ENCODE data around the gene PARK7. TPM values are rescaled to one million over a fixed set of nuclear protein-coding genes. Genes with fewer than 3 reads are reported as not detected.

Gene PARK7
- total RNA-seq, 2 experiments from 2014 or later: 261 to 275 TPM

GRCh38 chr1:8009043-8010002 lies 47.8 kb downstream of the PARK7 start:
- ChIA-PET POLR2A (no interaction called here), CTCF (no interaction called here)
- Mint-ChIP-seq H3K9me3 (no peaks in the 10 kb centered on the region), H3K36me3 (ENCODE audit: low read depth) (no peaks in the 10 kb centered on the region), H3K27me3 (no peaks in the 10 kb centered on the region), H3K4me3 (no peak overlapping the region), H3K4me1 (no peaks in the 10 kb centered on the region), H3K27ac (no peak overlapping the region)
- DNase-seq: no peak

GRCh38 chr1:8010080-8010664 lies 48.7 kb downstream of the PARK7 start:
- no peaks in the 10 kb centered on the region for H3K27me3 Mint-ChIP-seq
- no peaks in the 10 kb centered on the region for H3K4me1 Mint-ChIP-seq
- no peak overlapping the region for H3K27ac Mint-ChIP-seq
- no peak overlapping the region for H3K4me3 Mint-ChIP-seq
- H3K36me3 Mint-ChIP-seq (ENCODE audit: low read depth): no peaks in the 10 kb centered on the region
- no peaks in the 10 kb centered on the region for H3K9me3 Mint-ChIP-seq
- DNase-seq: no peak
- CTCF ChIA-PET: interaction anchor here (0.5 kb wide), 1 partner anchor 716 kb away, joined by 3 read pairs; no protein-coding TSS in a partner anchor
- POLR2A ChIA-PET: no interaction called here

GRCh38 chr1:8011016-8011415 lies 49.5 kb downstream of the PARK7 start:
- POLR2A ChIA-PET: no interaction called here
- CTCF ChIA-PET: interaction anchor here (1.3 to 5.1 kb wide), 2 partner anchors 305 to 398 kb away, joined by 5 to 52 read pairs; no protein-coding TSS in a partner anchor
- no peaks in the 10 kb centered on the region for H3K36me3 Mint-ChIP-seq (ENCODE audit: low read depth)
- DNase-seq: no peak
- no peaks in the 10 kb centered on the region for H3K9me3 Mint-ChIP-seq
- H3K27me3 Mint-ChIP-seq: peaks cover 1% of the 10 kb centered on the region
- no peak overlapping the region for H3K27ac Mint-ChIP-seq
- no peak overlapping the region for H3K4me3 Mint-ChIP-seq
- no peaks in the 10 kb centered on the region for H3K4me1 Mint-ChIP-seq

- DNase-seq: no peak
- Mint-ChIP-seq H3K4me1 (no peaks in the 10 kb centered on the region), H3K9me3 (no peaks in the 10 kb centered on the region), H3K27ac (no peak overlapping the region), H3K27me3 (peaks cover 8% of the 10 kb centered on the region), H3K36me3 (ENCODE audit: low read depth) (no peaks in the 10 kb centered on the region), H3K4me3 (no peak overlapping the region)
- ChIA-PET POLR2A (no interaction called here), CTCF (interaction anchor here (1.3 to 5.1 kb wide), 3 partner anchors 29 to 397 kb away, joined by 5 to 52 read pairs (median 14); no protein-coding TSS in a partner anchor)
Observed at GRCh38 chr1:8011923-8012858, 50.7 kb downstream of the PARK7 start.

GRCh38 chr1:8012955-8013354 lies 51.4 kb downstream of the PARK7 start:
- no peak for DNase-seq
- peaks cover 9% of the 10 kb centered on the region for H3K27me3 Mint-ChIP-seq
- ChIA-PET CTCF (interaction anchor here (3.1 to 5.1 kb wide), 2 partner anchors 30 to 303 kb away, joined by 14 to 52 read pairs; no protein-coding TSS in a partner anchor), POLR2A (no interaction called here)
- H3K4me1 Mint-ChIP-seq: no peaks in the 10 kb centered on the region
- no peak overlapping the region for H3K4me3 Mint-ChIP-seq
- no peak overlapping the region for H3K27ac Mint-ChIP-seq
- no peaks in the 10 kb centered on the region for H3K9me3 Mint-ChIP-seq
- no peaks in the 10 kb centered on the region for H3K36me3 Mint-ChIP-seq (ENCODE audit: low read depth)

- CTCF ChIA-PET: interaction anchor here (0.9 to 5.1 kb wide), 4 partner anchors 30 to 337 kb away, joined by 3 to 61 read pairs (median 33); no protein-coding TSS in a partner anchor
- POLR2A ChIA-PET: no interaction called here
- H3K36me3 Mint-ChIP-seq (ENCODE audit: low read depth): no peaks in the 10 kb centered on the region
Observed at GRCh38 chr1:8013399-8013798, 51.9 kb downstream of the PARK7 start.

GRCh38 chr1:8013800-8014199 lies 52.3 kb downstream of the PARK7 start:
- POLR2A ChIA-PET: no interaction called here

More at GRCh38 chr1:8013399-8013798, 51.9 kb downstream of the PARK7 start:
- no peak overlapping the region for H3K27ac Mint-ChIP-seq
- DNase-seq: no peak
- H3K9me3 Mint-ChIP-seq: no peaks in the 10 kb centered on the region
- peaks cover 12% of the 10 kb centered on the region for H3K27me3 Mint-ChIP-seq
- H3K4me1 Mint-ChIP-seq: no peaks in the 10 kb centered on the region
- no peak overlapping the region for H3K4me3 Mint-ChIP-seq

GRCh38 chr1:8014381-8014988 lies 53.0 kb downstream of the PARK7 start:
- Mint-ChIP-seq H3K9me3 (no peaks in the 10 kb centered on the region), H3K36me3 (ENCODE audit: low read depth) (no peaks in the 10 kb centered on the region), H3K4me3 (no peak overlapping the region), H3K4me1 (no peaks in the 10 kb centered on the region), H3K27ac (no peak overlapping the region), H3K27me3 (peaks cover 16% of the 10 kb centered on the region)
- ChIA-PET POLR2A (interaction anchor here (1.9 kb wide), 1 partner anchor 301 kb away, joined by 6 read pairs; no protein-coding TSS in a partner anchor), CTCF (interaction anchor here (0.6 to 5.1 kb wide), 34 partner anchors 8 to 393 kb away, joined by 3 to 61 read pairs (median 4); no protein-coding TSS in a partner anchor)
- DNase-seq: no peak

More at GRCh38 chr1:8013800-8014199, 52.3 kb downstream of the PARK7 start:
- H3K9me3 Mint-ChIP-seq: no peaks in the 10 kb centered on the region
- no peak overlapping the region for H3K4me3 Mint-ChIP-seq
- H3K36me3 Mint-ChIP-seq (ENCODE audit: low read depth): no peaks in the 10 kb centered on the region
- H3K4me1 Mint-ChIP-seq: no peaks in the 10 kb centered on the region
- H3K27ac Mint-ChIP-seq: no peak overlapping the region
- CTCF ChIA-PET: interaction anchor here (0.9 to 5.1 kb wide), 6 partner anchors 31 to 357 kb away, joined by 3 to 61 read pairs (median 9); no protein-coding TSS in a partner anchor
- H3K27me3 Mint-ChIP-seq: peaks cover 14% of the 10 kb centered on the region
- no peak for DNase-seq

- POLR2A ChIA-PET: interaction anchor here (1.9 kb wide), 1 partner anchor 301 kb away, joined by 6 read pairs; no protein-coding TSS in a partner anchor
- no peak overlapping the region for H3K27ac Mint-ChIP-seq
Observed at GRCh38 chr1:8015036-8015808, 53.7 kb downstream of the PARK7 start.

GRCh38 chr1:8015809-8016165 lies 54.3 kb downstream of the PARK7 start:
- Mint-ChIP-seq H3K27ac (no peak overlapping the region), H3K9me3 (no peaks in the 10 kb centered on the region), H3K27me3 (peaks cover 16% of the 10 kb centered on the region), H3K36me3 (ENCODE audit: low read depth) (no peaks in the 10 kb centered on the region), H3K4me1 (no peaks in the 10 kb centered on the region), H3K4me3 (no peak overlapping the region)
- CTCF ChIA-PET: interaction anchor here (0.5 to 5.1 kb wide), 28 partner anchors 9 to 833 kb away, joined by 3 to 61 read pairs (median 4); partner anchors contain the start of gene SLC45A1
- DNase-seq: no peak
- POLR2A ChIA-PET: interaction anchor here (1.9 kb wide), 1 partner anchor 300 kb away, joined by 6 read pairs; no protein-coding TSS in a partner anchor

More at GRCh38 chr1:8015036-8015808, 53.7 kb downstream of the PARK7 start:
- CTCF ChIA-PET: interaction anchor here (0.6 to 5.1 kb wide), 44 partner anchors 9 to 392 kb away, joined by 3 to 61 read pairs (median 4); partner anchors contain the start of gene SLC45A1
- Mint-ChIP-seq H3K36me3 (ENCODE audit: low read depth) (no peaks in the 10 kb centered on the region), H3K27me3 (peaks cover 16% of the 10 kb centered on the region), H3K4me3 (no peak overlapping the region), H3K4me1 (no peaks in the 10 kb centered on the region), H3K9me3 (no peaks in the 10 kb centered on the region)
- DNase-seq: peak; percentile 31

GRCh38 chr1:8016210-8016894 lies 54.8 kb downstream of the PARK7 start:
- H3K9me3 Mint-ChIP-seq: no peaks in the 10 kb centered on the region

More at GRCh38 chr1:8016210-8016894, 54.8 kb downstream of the PARK7 start:
- Mint-ChIP-seq H3K27me3 (peaks cover 18% of the 10 kb centered on the region), H3K27ac (no peak overlapping the region), H3K4me1 (no peaks in the 10 kb centered on the region), H3K36me3 (ENCODE audit: low read depth) (no peaks in the 10 kb centered on the region), H3K4me3 (no peak overlapping the region)
- POLR2A ChIA-PET: interaction anchor here (1.9 kb wide), 1 partner anchor 299 kb away, joined by 6 read pairs; no protein-coding TSS in a partner anchor
- no peak for DNase-seq
- CTCF ChIA-PET: interaction anchor here (0.5 to 5.1 kb wide), 26 partner anchors 9 to 832 kb away, joined by 3 to 61 read pairs (median 4); no protein-coding TSS in a partner anchor

Measured in activated CD4-positive, alpha-beta memory T cell treated with anti-CD3 and anti-CD28 coated beads, Interleukin-2, amount 10 ng/mL, durations not matched to agents 7 days and 5 days (primary cell).